Measurements from ENCODE around the gene UBTD2. TPM values are rescaled to one million over a fixed set of nuclear protein-coding genes. Genes with fewer than 3 reads are reported as not detected.

UBTD2 gene
- total and polyA plus RNA-seq, 10 of the 15 experiments (the other 5 are each of a cell fraction or from before 2014, with no cell fraction given) = 7.7 to 30.5 (median 19.4) TPM

GRCh38 chr5:172283020-172283861, at the start of gene UBTD2 (continued):
- TF ChIP-seq ZBTB4 (CRISPR knock-in tag; IDR thresholded peaks at IDR 0.05) (no peak), NBN (IDR thresholded peaks at IDR 0.05) (no peak), USF2 (IDR thresholded peaks at IDR 0.05; ENCODE audit: borderline replicate concordance, low read depth, low read length) (no peak), RELA (IDR thresholded peaks at IDR 0.05; ENCODE audit: borderline replicate concordance, partially characterized antibody) (peak; percentile 28), SUZ12 (IDR thresholded peaks at IDR 0.05; ENCODE audit: unreplicated experiment) (no peak), ZNF622 (IDR thresholded peaks at IDR 0.05) (no peak), FOXK2 (IDR thresholded peaks at IDR 0.05) (no peak), SMC3 (IDR thresholded peaks at IDR 0.05; ENCODE audit: borderline replicate concordance, low read length) (peak; percentile 27; the same call in 1 of the 2 replicates), ATF3 (IDR thresholded peaks at IDR 0.05; ENCODE audit: borderline replicate concordance, extremely low read depth, low read depth, low read length) (no peak), STAT1 (conservative IDR thresholded peaks at IDR 0.05) (no peak), ZNF217 (IDR thresholded peaks at IDR 0.05) (no peak; the same call in 1 of the 2 replicates), NRF1 (conservative IDR thresholded peaks at IDR 0.05; ENCODE audit: low read depth, low read length) (no peak), BCL3 (IDR thresholded peaks at IDR 0.05; ENCODE audit: borderline replicate concordance, insufficient read depth, low read depth, low read length, poor library complexity, severe bottlenecking) (no peak), PKNOX1 (IDR thresholded peaks at IDR 0.05) (no peak), SMARCA5 (IDR thresholded peaks at IDR 0.05) (peak; percentile 94), STAT3 (IDR thresholded peaks at IDR 0.05; ENCODE audit: low read depth, low read length) (no peak), SMAD5 (IDR thresholded peaks at IDR 0.05; ENCODE audit: low read depth) (0 out of 2 replicates have a peak, but pooled peaks have one; percentile 17), TCF12 (IDR thresholded peaks at IDR 0.05; ENCODE audit: low read depth, low read length) (peak; percentile 44; the same call in 1 of the 2 replicates), E2F8 (IDR thresholded peaks at IDR 0.05; ENCODE audit: low read depth, partially characterized antibody) (no peak), NFYA (IDR thresholded peaks at IDR 0.05; ENCODE audit: borderline replicate concordance, low read depth, low read length) (no peak)
